Measurements from ENCODE around the gene DHCR7. TPM values are rescaled to one million over a fixed set of nuclear protein-coding genes. Genes with fewer than 3 reads are reported as not detected.
"Not testable (repeated sequence)": the region's sequence is repeated elsewhere in the genome, so short reads cannot be mapped to it uniquely, and the experiment has no call there.

Gene DHCR7
- total and polyA plus RNA-seq, 2 donors (not counting 1 experiment from before 2014, with no cell fraction given), result 90.8 to 148 TPM

DNA sequence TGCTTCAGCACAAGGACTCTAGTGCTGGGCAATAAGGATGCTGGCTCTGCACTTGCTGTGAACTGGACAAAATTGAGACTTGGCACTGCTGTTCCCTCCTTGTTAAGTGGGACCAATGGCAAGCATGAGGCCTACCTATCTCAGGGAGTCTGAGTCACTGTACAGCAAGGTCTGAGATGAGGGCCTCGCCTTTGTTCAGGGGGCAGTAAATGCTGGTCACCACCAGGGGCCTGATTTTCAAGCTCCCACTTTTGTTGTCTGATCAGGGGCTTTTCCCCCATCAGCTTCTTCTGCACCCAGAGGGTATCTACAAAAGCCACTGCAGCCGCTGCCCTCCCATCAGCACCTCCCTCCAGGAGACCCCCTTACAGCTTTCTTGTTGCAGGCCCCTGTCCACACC is 22.8 kb downstream of the DHCR7 start:
- TF ChIP-seq, protein P1, sequence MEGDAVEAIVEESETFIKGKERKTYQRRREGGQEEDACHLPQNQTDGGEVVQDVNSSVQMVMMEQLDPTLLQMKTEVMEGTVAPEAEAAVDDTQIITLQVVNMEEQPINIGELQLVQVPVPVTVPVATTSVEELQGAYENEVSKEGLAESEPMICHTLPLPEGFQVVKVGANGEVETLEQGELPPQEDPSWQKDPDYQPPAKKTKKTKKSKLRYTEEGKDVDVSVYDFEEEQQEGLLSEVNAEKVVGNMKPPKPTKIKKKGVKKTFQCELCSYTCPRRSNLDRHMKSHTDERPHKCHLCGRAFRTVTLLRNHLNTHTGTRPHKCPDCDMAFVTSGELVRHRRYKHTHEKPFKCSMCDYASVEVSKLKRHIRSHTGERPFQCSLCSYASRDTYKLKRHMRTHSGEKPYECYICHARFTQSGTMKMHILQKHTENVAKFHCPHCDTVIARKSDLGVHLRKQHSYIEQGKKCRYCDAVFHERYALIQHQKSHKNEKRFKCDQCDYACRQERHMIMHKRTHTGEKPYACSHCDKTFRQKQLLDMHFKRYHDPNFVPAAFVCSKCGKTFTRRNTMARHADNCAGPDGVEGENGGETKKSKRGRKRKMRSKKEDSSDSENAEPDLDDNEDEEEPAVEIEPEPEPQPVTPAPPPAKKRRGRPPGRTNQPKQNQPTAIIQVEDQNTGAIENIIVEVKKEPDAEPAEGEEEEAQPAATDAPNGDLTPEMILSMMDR (conservative IDR thresholded peaks at IDR 0.05 in 1 of 2, IDR thresholded peaks at IDR 0.05 in 1 of 2; ENCODE audit: low read depth in 1 of 2, low read length in 2 of 2), result no peak
- TF ChIP-seq EZH2 (IDR thresholded peaks at IDR 0.05; ENCODE audit: low read length, missing control alignments), result no peak
- Histone ChIP-seq H3K4me1 (ENCODE audit: control insufficient read depth, extremely low read depth, insufficient read depth, low read length) (no peaks in the 10 kb centered on the region), H3K79me2 (ENCODE audit: control insufficient read depth, insufficient read depth, low read length) (no peaks in the 10 kb centered on the region), H3K9me3 (ENCODE audit: control insufficient read depth, insufficient read depth, low read depth, low read length) (no peaks in the 10 kb centered on the region), H3K27me3 (ENCODE audit: control insufficient read depth, insufficient read depth, low read length) (peaks cover 9% of the 10 kb centered on the region), H2AFZ (ENCODE audit: low read length) (no peak overlapping the region), H3K4me3 (replicated peaks in 1 of 4; ENCODE audit: control extremely low read depth in 1 of 4, insufficient read depth in 1 of 4, low read depth in 3 of 4, low read length in 4 of 4) (no peak overlapping the region), H3K9ac (ENCODE audit: insufficient read depth, low read length) (no peak overlapping the region), H4K20me1 (ENCODE audit: control insufficient read depth, extremely low read depth, insufficient read depth, low read length) (no peaks in the 10 kb centered on the region), H3K36me3 (ENCODE audit: control insufficient read depth, insufficient read depth, low read length) (no peaks in the 10 kb centered on the region), H3K27ac (ENCODE audit: insufficient read depth, low read length) (no peak overlapping the region), H3K4me2 (ENCODE audit: extremely low read depth, insufficient read depth, low read length) (no peak overlapping the region)
- DNase-seq (ENCODE audit: low read depth in 2 of 2), result no peak

DNA sequence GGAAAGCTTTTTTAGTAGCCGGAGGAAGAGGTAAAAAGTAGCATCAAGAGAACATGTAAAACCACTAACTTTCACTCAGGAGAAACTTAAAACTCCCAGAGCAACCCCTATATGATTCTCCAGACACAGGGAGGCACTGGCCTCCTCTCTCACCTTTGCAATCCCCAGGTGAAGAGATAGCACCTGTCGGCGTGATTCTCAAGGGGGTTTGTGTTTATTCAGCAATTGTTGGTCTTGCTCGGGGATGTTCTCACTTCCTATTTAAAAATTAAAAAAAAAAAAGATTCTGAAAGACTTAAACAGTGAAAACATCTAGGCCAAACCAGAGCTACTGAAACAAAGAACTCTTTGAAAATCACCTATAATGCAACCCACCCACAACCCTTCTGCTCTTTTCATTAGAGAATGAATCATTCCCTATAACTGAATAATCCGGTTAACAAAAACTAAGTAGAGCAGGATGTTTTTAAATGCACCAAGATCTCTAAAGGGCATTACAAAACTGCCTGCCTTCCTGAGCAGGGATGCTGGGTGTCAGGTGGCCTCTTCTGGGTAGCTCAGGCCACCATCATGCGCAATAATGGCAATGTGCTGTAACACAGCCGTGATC is 24.9 kb downstream of the DHCR7 start:
- Histone ChIP-seq H3K27me3 (ENCODE audit: control insufficient read depth, insufficient read depth, low read length) (peaks cover 5% of the 10 kb centered on the region), H3K9me3 (ENCODE audit: control insufficient read depth, insufficient read depth, low read depth, low read length) (no peaks in the 10 kb centered on the region)

DNA sequence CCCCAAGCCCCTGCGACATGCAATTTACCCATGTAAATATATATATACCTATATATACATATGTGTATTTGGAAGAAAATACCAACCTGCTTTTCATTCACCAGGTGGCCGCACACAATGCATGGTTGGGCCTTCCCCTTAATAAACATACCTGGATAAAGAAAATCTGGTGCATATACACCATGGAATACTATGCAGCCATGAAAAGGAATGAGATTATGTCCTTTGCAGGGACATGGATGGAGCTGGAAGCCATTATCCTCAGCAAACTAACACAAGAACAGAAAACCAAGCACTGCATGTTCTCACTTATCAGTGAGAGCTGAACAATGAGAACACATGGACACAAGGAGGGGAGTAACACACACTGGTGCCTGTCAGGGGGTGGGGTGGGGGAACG is 25.9 kb downstream of the DHCR7 start:
- H3K27ac ChIP-seq (ENCODE audit: insufficient read depth, low read length); H3K4me3 ChIP-seq (replicated peaks in 1 of 4; ENCODE audit: control extremely low read depth in 1 of 4, insufficient read depth in 1 of 4, low read depth in 3 of 4, low read length in 4 of 4); H3K27me3 ChIP-seq (ENCODE audit: control insufficient read depth, insufficient read depth, low read length); H3K9me3 ChIP-seq (ENCODE audit: control insufficient read depth, insufficient read depth, low read depth, low read length); H3K4me2 ChIP-seq (ENCODE audit: extremely low read depth, insufficient read depth, low read length); H3K36me3 ChIP-seq (ENCODE audit: control insufficient read depth, insufficient read depth, low read length); DNase-seq (ENCODE audit: low read depth in 2 of 2); H3K4me1 ChIP-seq (ENCODE audit: control insufficient read depth, extremely low read depth, insufficient read depth, low read length); H2AFZ ChIP-seq (ENCODE audit: low read length); H4K20me1 ChIP-seq (ENCODE audit: control insufficient read depth, extremely low read depth, insufficient read depth, low read length); H3K9ac ChIP-seq (ENCODE audit: insufficient read depth, low read length); H3K79me2 ChIP-seq (ENCODE audit: control insufficient read depth, insufficient read depth, low read length): not testable (repeated sequence)

More for the DNA sequence above, 24.9 kb downstream of the DHCR7 start:
- Histone ChIP-seq H3K4me2 (ENCODE audit: extremely low read depth, insufficient read depth, low read length) (no peak overlapping the region), H2AFZ (ENCODE audit: low read length) (no peak overlapping the region), H3K27ac (ENCODE audit: insufficient read depth, low read length) (no peak overlapping the region), H3K4me3 (replicated peaks in 1 of 4; ENCODE audit: control extremely low read depth in 1 of 4, insufficient read depth in 1 of 4, low read depth in 3 of 4, low read length in 4 of 4) (no peak overlapping the region), H3K4me1 (ENCODE audit: control insufficient read depth, extremely low read depth, insufficient read depth, low read length) (no peaks in the 10 kb centered on the region), H3K79me2 (ENCODE audit: control insufficient read depth, insufficient read depth, low read length) (no peaks in the 10 kb centered on the region), H4K20me1 (ENCODE audit: control insufficient read depth, extremely low read depth, insufficient read depth, low read length) (no peaks in the 10 kb centered on the region), H3K9ac (ENCODE audit: insufficient read depth, low read length) (no peak overlapping the region), H3K36me3 (ENCODE audit: control insufficient read depth, insufficient read depth, low read length) (no peaks in the 10 kb centered on the region)
- no peak for DNase-seq (ENCODE audit: low read depth in 2 of 2)
- no peak for TF ChIP-seq EZH2 (IDR thresholded peaks at IDR 0.05; ENCODE audit: low read length, missing control alignments)
- TF ChIP-seq, protein P1 (conservative IDR thresholded peaks at IDR 0.05 in 1 of 2, IDR thresholded peaks at IDR 0.05 in 1 of 2; ENCODE audit: low read depth in 1 of 2, low read length in 2 of 2), result no peak

Data from fibroblast of lung (primary cell).